ENCODE data around the gene ATP4B.

- TF ChIP-seq CTCF (IDR thresholded peaks at IDR 0.05; ENCODE audit: control extremely low read depth in 1 of 3, insufficient read depth in 1 of 3, low read depth in 1 of 3, low read length in 3 of 3) (no peak), GABPA (IDR thresholded peaks at IDR 0.05; ENCODE audit: borderline replicate concordance, insufficient read depth, low read length) (no peak), NRF1 (IDR thresholded peaks at IDR 0.05; ENCODE audit: low read depth, low read length) (no peak), POLR2AphosphoS5 (IDR thresholded peaks at IDR 0.05; ENCODE audit: low read depth, low read length) (no peak), BRCA1 (IDR thresholded peaks at IDR 0.05; ENCODE audit: low read depth, low read length) (no peak), KDM1A (IDR thresholded peaks at IDR 0.05; ENCODE audit: borderline replicate concordance, low read length) (no peak), EZH2 (IDR thresholded peaks at IDR 0.05; ENCODE audit: low read depth, low read length, severe bottlenecking) (no peak), YY1 (IDR thresholded peaks at IDR 0.05; ENCODE audit: low read depth, low read length) (no peak), POU5F1 (IDR thresholded peaks at IDR 0.05; ENCODE audit: low read depth, low read length) (no peak), POLR2A (IDR thresholded peaks at IDR 0.05; ENCODE audit: control extremely low read depth in 1 of 2, low read depth in 2 of 2, low read length in 2 of 2) (no peak), RFX5 (IDR thresholded peaks at IDR 0.05; ENCODE audit: borderline replicate concordance, low read depth, low read length) (no peak), SP4 (IDR thresholded peaks at IDR 0.05; ENCODE audit: low read length) (no peak), CHD2 (IDR thresholded peaks at IDR 0.05; ENCODE audit: low read length) (no peak), EGR1 (IDR thresholded peaks at IDR 0.05; ENCODE audit: borderline replicate concordance, low read depth, low read length) (no peak)
Observed at GRCh38 chr13:113630296-113630695, 27.7 kb downstream of the ATP4B start.

Measured in H1 (cell line).